ENCODE measurements around the gene HMGXB3. TPM values are rescaled to one million over a fixed set of nuclear protein-coding genes. Genes with fewer than 3 reads are reported as not detected.
A peak's percentile ranks its signal among the peaks of the same experiment; 100 is the strongest.
"Not testable (repeated sequence)": the region's sequence is repeated elsewhere in the genome, so short reads cannot be mapped to it uniquely, and the experiment has no call there.

Gene HMGXB3
- total RNA-seq, 1 donor from 2014 or later = 29.1 TPM

- no peak overlapping the region for H3K4me3 ChIP-seq (ENCODE audit: low read depth, low read length)
Observed at GRCh38 chr5:150021491-150022157, 21.1 kb downstream of the HMGXB3 start.

GRCh38 chr5:150022158-150022531 is 21.6 kb downstream of the HMGXB3 start:
- no peak overlapping the region for H3K4me3 ChIP-seq (ENCODE audit: low read depth, low read length)
- DNase-seq (ENCODE audit: low read depth) = peak; percentile 86
- no peak for TF ChIP-seq CTCF (conservative IDR thresholded peaks at IDR 0.05; ENCODE audit: low read depth, low read length)

More at GRCh38 chr5:150021491-150022157, 21.1 kb downstream of the HMGXB3 start:
- no peak for DNase-seq (ENCODE audit: low read depth)
- no peak for TF ChIP-seq CTCF (conservative IDR thresholded peaks at IDR 0.05; ENCODE audit: low read depth, low read length)

- peak; percentile 85 for DNase-seq (ENCODE audit: low read depth)
- TF ChIP-seq CTCF (conservative IDR thresholded peaks at IDR 0.05; ENCODE audit: low read depth, low read length) = no peak
Observed at GRCh38 chr5:150022681-150023080, 22.1 kb downstream of the HMGXB3 start.

GRCh38 chr5:150023136-150023535 is 22.6 kb downstream of the HMGXB3 start:
- DNase-seq (ENCODE audit: low read depth) = no peak
- no peak for TF ChIP-seq CTCF (conservative IDR thresholded peaks at IDR 0.05; ENCODE audit: low read depth, low read length)
- H3K4me3 ChIP-seq (ENCODE audit: low read depth, low read length) = no peak overlapping the region

More at GRCh38 chr5:150022681-150023080, 22.1 kb downstream of the HMGXB3 start:
- H3K4me3 ChIP-seq (ENCODE audit: low read depth, low read length) = no peak overlapping the region

GRCh38 chr5:150024346-150024984 is 23.9 kb downstream of the HMGXB3 start:
- no peak for TF ChIP-seq CTCF (conservative IDR thresholded peaks at IDR 0.05; ENCODE audit: low read depth, low read length)
- DNase-seq (ENCODE audit: low read depth) = no peak
- no peak overlapping the region for H3K4me3 ChIP-seq (ENCODE audit: low read depth, low read length)

GRCh38 chr5:150026682-150027172 is 26.2 kb downstream of the HMGXB3 start:
- H3K4me3 ChIP-seq (ENCODE audit: low read depth, low read length) = no peak overlapping the region
- no peak for TF ChIP-seq CTCF (conservative IDR thresholded peaks at IDR 0.05; ENCODE audit: low read depth, low read length)
- DNase-seq (ENCODE audit: low read depth) = no peak

- not testable (repeated sequence) for DNase-seq (ENCODE audit: low read depth); H3K4me3 ChIP-seq (ENCODE audit: low read depth, low read length)
Observed at GRCh38 chr5:150028047-150028446, 27.5 kb downstream of the HMGXB3 start.
